Stomach smooth muscle (tissue), 2 donors: ENCODE data around the gene CSNK1A1.
A peak's percentile ranks its signal among the peaks of the same experiment; 100 is the strongest.

Experiments
- H3K27ac ChIP-seq: one replicate; pipeline ENCODE4 v1.7.0; 2013; ENCODE audit warnings: mild to moderate bottlenecking, low read length, inconsistent platforms
- H3K27me3 ChIP-seq, 2 donors: one replicate each; pipeline ENCODE4 v1.7.0; 2013; ENCODE audit warnings: low read length in 2 of 2; ENCODE audit not compliant: insufficient read depth in 2 of 2, control insufficient read depth in 1 of 2
- H3K36me3 ChIP-seq, 2 donors: one replicate each; pipeline ENCODE4 v1.7.0; 2013; ENCODE audit warnings: low read length in 2 of 2; ENCODE audit not compliant: control insufficient read depth in 2 of 2, insufficient read depth in 2 of 2
- H3K4me1 ChIP-seq: one replicate; pipeline ENCODE4 v1.7.0; 2013; ENCODE audit warnings: low read length; ENCODE audit not compliant: control insufficient read depth, insufficient read depth
- H3K4me3 ChIP-seq, 2 donors: one replicate each; pipeline ENCODE4 v1.7.0; 2013; ENCODE audit warnings: low read length in 2 of 2
- H3K9ac ChIP-seq, 2 donors: one replicate each; pipeline ENCODE4 v1.7.0; 2013; ENCODE audit warnings: low read length in 2 of 2, mild to moderate bottlenecking in 1 of 2
- H3K9me3 ChIP-seq, 2 donors: one replicate each; pipeline ENCODE4 v1.7.0; 2013; ENCODE audit warnings: low read length in 2 of 2; ENCODE audit not compliant: control insufficient read depth in 2 of 2
- donor health status: healthy.
- donor health status: Pancreatic carcinoma.

The CSNK1A1 gene

GRCh38 chr5:149586708-149587318 is 35.6 kb upstream of the CSNK1A1 start:
- peak overlapping the region; percentile 31 for H3K27ac ChIP-seq
- H3K4me3 ChIP-seq: no peak overlapping the region
- H3K36me3 ChIP-seq: no peaks in the 10 kb centered on the region
- no peak overlapping the region for H3K9ac ChIP-seq
- H3K9me3 ChIP-seq: no peaks in the 10 kb centered on the region
- H3K27me3 ChIP-seq: no peaks in the 10 kb centered on the region
- H3K4me1 ChIP-seq: peaks cover 39% of the 10 kb centered on the region

- no peaks in the 10 kb centered on the region for H3K9me3 ChIP-seq
- no peak overlapping the region for H3K9ac ChIP-seq
- no peak overlapping the region for H3K27ac ChIP-seq
- no peaks in the 10 kb centered on the region for H3K27me3 ChIP-seq
- H3K4me1 ChIP-seq: peaks cover 41% of the 10 kb centered on the region
- no peaks in the 10 kb centered on the region for H3K36me3 ChIP-seq
- no peak overlapping the region for H3K4me3 ChIP-seq
Observed at GRCh38 chr5:149585910-149586309, 34.7 kb upstream of the CSNK1A1 start.

DNA sequence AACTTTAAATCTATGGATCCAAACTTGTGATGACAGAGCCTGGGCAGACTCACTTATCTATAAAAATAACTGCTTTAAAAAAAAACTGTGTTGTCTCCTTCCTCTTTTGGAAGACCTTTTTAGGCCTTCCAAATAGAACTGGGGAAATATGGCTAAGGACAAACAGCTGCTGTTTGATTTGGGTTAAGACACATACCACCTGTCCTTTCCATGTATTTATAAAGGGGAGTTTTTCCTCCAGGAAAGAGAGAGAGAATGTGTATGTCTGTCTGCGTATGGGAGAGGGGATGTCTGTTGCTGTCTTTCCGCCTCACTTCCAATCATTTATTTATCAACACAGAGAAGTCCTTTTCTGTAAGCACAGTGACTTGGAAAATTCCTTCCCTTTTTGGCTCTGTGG is 32.9 kb upstream of the CSNK1A1 start:
- peak overlapping the region in 1 of 2 donors; percentile 39 for H3K9ac ChIP-seq

GRCh38 chr5:149583394-149583793 is 32.2 kb upstream of the CSNK1A1 start:
- no peaks in the 10 kb centered on the region for H3K36me3 ChIP-seq
- H3K9me3 ChIP-seq: no peaks in the 10 kb centered on the region
- peak overlapping the region; percentile 54 to 62 for H3K4me3 ChIP-seq
- H3K9ac ChIP-seq: no peak overlapping the region
- peak overlapping the region; percentile 64 for H3K27ac ChIP-seq
- no peaks in the 10 kb centered on the region for H3K27me3 ChIP-seq
- H3K4me1 ChIP-seq: peaks cover 44% of the 10 kb centered on the region

More for the DNA sequence above, 32.9 kb upstream of the CSNK1A1 start:
- Histone ChIP-seq H3K4me3 (peak overlapping the region; percentile 40 to 54), H3K4me1 (peaks cover 44% of the 10 kb centered on the region), H3K9me3 (no peaks in the 10 kb centered on the region), H3K27ac (peak overlapping the region; percentile 64), H3K36me3 (no peaks in the 10 kb centered on the region), H3K27me3 (no peaks in the 10 kb centered on the region)

DNA sequence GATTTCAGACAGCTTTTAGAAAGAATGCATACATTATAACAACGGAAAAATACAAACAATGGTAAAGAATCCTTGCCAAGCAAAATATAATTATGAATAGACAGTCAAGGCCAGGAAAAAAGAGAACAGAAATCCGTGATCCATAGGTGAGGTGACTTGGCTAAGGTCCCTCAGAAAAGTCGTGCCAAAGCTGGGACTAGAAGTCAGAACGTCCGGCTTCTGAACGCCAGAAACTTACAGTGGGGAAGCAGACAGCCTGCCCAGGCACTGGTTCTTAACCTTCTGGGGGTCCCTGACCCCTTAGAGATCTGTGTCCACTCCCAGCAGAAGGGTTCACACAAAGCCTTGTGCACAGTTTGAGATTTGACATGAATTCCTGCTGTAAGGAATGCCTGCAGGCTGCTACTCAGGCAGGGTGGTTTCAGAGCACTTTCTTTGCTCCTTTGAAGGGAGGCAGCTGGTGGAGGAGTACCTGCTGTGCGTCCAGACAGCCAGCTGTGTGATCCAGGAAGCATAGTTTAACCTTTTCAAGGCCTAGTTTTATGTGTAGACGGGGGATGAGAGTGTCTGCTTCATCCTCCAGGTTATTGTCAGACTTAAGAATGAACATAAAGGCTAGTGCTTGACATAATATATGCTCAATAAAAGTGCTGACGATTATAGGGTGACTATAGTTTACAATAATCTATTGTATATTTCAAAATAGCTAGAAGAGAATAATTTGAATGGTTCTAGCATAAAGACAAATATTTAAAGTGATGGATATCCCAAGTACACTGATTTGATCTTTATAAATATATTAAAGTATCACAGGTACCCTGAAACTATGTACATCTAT is 30.9 kb upstream of the CSNK1A1 start:
- H3K4me1 ChIP-seq: peaks cover 37% of the 10 kb centered on the region
- no peaks in the 10 kb centered on the region for H3K36me3 ChIP-seq
- H3K4me3 ChIP-seq: peak overlapping the region; percentile 90 to 91
- no peaks in the 10 kb centered on the region for H3K9me3 ChIP-seq
- no peaks in the 10 kb centered on the region for H3K27me3 ChIP-seq
- peak overlapping the region; percentile 65 to 91 for H3K9ac ChIP-seq
- H3K27ac ChIP-seq: peak overlapping the region; percentile 94

DNA sequence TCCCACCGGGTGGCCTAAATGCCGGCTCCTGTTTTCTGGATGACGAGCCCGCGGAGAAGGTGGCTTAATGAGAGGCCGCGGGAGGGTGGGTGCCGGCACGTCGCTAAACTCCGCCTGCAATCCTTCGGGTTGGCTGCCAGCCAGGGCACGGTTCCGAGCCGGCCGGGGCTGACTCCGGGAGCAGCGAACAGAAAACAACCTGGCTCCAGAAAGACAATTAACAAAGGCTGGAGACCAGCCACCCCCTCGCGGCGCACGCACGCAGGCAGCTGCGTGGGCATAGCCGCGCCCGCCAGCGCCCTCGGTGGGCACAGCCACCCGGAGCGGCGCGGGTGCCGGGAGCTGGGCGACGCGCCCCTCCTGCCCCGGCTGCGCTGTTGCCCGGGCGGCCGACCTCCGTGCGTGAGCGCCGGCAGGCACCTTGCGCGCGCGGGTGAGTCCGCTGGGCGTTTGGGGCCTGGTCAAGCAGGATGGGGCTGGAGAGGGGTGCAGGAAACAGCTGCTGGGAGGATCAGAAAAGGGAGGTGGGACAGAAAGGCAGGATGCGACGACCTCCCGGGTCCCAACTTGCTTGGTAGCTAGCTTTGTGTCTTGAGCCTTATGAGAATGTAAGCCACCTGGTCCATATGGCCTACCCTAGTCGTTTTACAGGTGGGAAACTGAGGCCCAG is 30.1 kb upstream of the CSNK1A1 start, which contains the start of gene ARHGEF37:
TSS of gene ARHGEF37 (plus strand) at position 307 of the 670 bp plus-strand sequence. CDS start 16,272 bp downstream, outside the sequence.
- Histone ChIP-seq H3K36me3 (no peaks in the 10 kb centered on the region), H3K4me1 (peaks cover 30% of the 10 kb centered on the region), H3K27ac (peak within 1 kb of the TSS; percentile 94), H3K9me3 (no peaks in the 10 kb centered on the region), H3K4me3 (peak within 1 kb of the TSS; percentile 90 to 91), H3K9ac (peak within 1 kb of the TSS; percentile 65 to 91), H3K27me3 (no peaks in the 10 kb centered on the region)

DNA sequence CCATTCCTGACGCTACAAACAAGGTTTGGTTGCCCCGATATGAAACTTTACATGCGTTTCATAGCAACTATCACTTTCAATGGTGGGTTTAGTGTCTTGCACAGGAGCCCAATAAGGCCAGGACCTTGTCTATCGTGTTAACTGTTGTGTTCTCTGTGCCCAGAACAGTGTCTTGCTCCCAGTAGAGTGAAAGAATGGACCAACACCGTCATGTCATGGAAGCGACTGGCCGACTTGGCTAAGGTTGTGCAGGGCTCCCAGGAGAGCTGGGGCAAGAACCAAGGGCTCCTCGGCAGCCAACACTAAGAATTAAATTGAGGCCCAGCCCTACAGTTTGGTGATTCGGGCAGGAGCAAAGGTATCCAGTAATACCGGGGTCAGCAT is 29.6 kb upstream of the CSNK1A1 start:
- peaks cover 30% of the 10 kb centered on the region for H3K4me1 ChIP-seq
- no peaks in the 10 kb centered on the region for H3K9me3 ChIP-seq
- H3K36me3 ChIP-seq: no peaks in the 10 kb centered on the region
- H3K27ac ChIP-seq: peak overlapping the region; percentile 94
- H3K4me3 ChIP-seq: peak overlapping the region; percentile 90 to 91
- peak overlapping the region; percentile 65 to 91 for H3K9ac ChIP-seq
- no peaks in the 10 kb centered on the region for H3K27me3 ChIP-seq

DNA sequence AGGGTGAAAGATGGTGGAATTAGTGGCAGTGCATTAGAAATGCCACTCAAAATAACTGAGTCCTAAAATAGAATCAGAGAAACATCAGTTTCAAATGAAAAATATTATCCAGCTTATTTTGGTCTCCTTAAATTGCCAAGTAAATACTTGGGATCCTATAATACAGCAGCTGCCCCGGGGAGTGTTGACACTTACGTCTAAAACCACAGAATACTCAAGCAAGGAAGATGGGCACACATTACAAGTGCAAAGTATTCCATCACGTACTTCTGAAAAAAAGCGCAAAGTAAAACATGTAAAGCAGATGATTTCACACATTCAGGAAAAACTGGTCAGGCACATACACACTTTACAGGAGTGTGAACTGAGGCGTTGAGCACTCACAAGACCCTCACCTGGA is 27.7 kb upstream of the CSNK1A1 start:
- no peaks in the 10 kb centered on the region for H3K9me3 ChIP-seq
- H3K36me3 ChIP-seq: no peaks in the 10 kb centered on the region
- no peak overlapping the region for H3K4me3 ChIP-seq
- H3K4me1 ChIP-seq: peaks cover 20% of the 10 kb centered on the region
- no peak overlapping the region for H3K9ac ChIP-seq
- no peak overlapping the region for H3K27ac ChIP-seq
- H3K27me3 ChIP-seq: no peaks in the 10 kb centered on the region

DNA sequence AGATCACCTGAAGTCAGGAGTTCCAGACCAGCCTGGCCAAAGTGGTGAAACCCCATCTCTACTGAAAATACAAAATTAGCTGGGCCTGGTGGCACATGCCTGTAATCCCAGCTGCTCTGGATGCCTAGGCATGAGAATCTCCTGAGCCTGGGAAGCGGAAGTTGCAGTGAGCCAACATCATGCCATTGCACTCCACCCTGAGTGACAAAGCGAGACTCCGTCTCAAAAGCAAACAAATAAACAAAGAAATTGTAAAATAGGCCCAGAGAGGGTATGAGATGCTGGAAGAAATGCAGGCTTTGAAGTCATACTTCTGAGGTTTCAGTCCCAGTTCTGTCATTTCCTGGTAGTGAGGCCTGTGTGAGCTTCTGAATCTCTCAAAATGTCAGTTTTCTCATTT is 24.8 kb upstream of the CSNK1A1 start:
- H3K27me3 ChIP-seq: no peaks in the 10 kb centered on the region
- H3K4me3 ChIP-seq: no peak overlapping the region
- peaks cover 5% of the 10 kb centered on the region for H3K4me1 ChIP-seq
- H3K36me3 ChIP-seq: no peaks in the 10 kb centered on the region
- H3K9ac ChIP-seq: no peak overlapping the region
- H3K9me3 ChIP-seq: no peaks in the 10 kb centered on the region
- H3K27ac ChIP-seq: no peak overlapping the region

- Histone ChIP-seq H3K4me1 (no peaks in the 10 kb centered on the region), H3K4me3 (no peak overlapping the region), H3K9me3 (no peaks in the 10 kb centered on the region), H3K27me3 (no peaks in the 10 kb centered on the region), H3K36me3 (no peaks in the 10 kb centered on the region), H3K9ac (no peak overlapping the region), H3K27ac (no peak overlapping the region)
Observed at GRCh38 chr5:149575131-149575530, 23.9 kb upstream of the CSNK1A1 start.
